ENCODE results near the gene FOXO6.

FOXO6 gene

GRCh38 chr1:41417335-41417682 is 56.1 kb downstream of the FOXO6 start:
- DNase-seq (ENCODE audit: extremely low spot score) = no peak
- CTCF ChIA-PET = interaction anchor here (0.7 to 9.6 kb wide), 42 partner anchors 9 to 1810 kb away, joined by 3 to 144 read pairs (median 5); partner anchors contain the start of gene FOXO6
- POLR2A ChIA-PET = no interaction called here
- TF ChIP-seq, protein P1, sequence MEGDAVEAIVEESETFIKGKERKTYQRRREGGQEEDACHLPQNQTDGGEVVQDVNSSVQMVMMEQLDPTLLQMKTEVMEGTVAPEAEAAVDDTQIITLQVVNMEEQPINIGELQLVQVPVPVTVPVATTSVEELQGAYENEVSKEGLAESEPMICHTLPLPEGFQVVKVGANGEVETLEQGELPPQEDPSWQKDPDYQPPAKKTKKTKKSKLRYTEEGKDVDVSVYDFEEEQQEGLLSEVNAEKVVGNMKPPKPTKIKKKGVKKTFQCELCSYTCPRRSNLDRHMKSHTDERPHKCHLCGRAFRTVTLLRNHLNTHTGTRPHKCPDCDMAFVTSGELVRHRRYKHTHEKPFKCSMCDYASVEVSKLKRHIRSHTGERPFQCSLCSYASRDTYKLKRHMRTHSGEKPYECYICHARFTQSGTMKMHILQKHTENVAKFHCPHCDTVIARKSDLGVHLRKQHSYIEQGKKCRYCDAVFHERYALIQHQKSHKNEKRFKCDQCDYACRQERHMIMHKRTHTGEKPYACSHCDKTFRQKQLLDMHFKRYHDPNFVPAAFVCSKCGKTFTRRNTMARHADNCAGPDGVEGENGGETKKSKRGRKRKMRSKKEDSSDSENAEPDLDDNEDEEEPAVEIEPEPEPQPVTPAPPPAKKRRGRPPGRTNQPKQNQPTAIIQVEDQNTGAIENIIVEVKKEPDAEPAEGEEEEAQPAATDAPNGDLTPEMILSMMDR (IDR thresholded peaks at IDR 0.05; ENCODE audit: control extremely low read depth, extremely low read depth, low read depth, missing control alignments) = no peak

- CTCF ChIA-PET = interaction anchor here (0.7 to 9.6 kb wide), 43 partner anchors 8 to 1809 kb away, joined by 3 to 144 read pairs (median 5); partner anchors contain the start of gene FOXO6
- TF ChIP-seq, protein P1 (IDR thresholded peaks at IDR 0.05; ENCODE audit: control extremely low read depth, extremely low read depth, low read depth, missing control alignments) = no peak
- POLR2A ChIA-PET = no interaction called here
- no peak for DNase-seq (ENCODE audit: extremely low spot score)
These were observed 56.5 kb downstream of the FOXO6 start for GRCh38 chr1:41417746-41418145.

- no peak for DNase-seq (ENCODE audit: extremely low spot score)
- TF ChIP-seq, protein P1 (IDR thresholded peaks at IDR 0.05; ENCODE audit: control extremely low read depth, extremely low read depth, low read depth, missing control alignments) = no peak
- ChIA-PET POLR2A (no interaction called here), CTCF (interaction anchor here (0.7 to 9.6 kb wide), 12 partner anchors 11 to 152 kb away, joined by 3 to 144 read pairs (median 12); no protein-coding TSS in a partner anchor)
These were observed 57.8 kb downstream of the FOXO6 start for GRCh38 chr1:41418857-41419583.

GRCh38 chr1:41419584-41420295 is 58.5 kb downstream of the FOXO6 start:
- TF ChIP-seq, protein P1 (IDR thresholded peaks at IDR 0.05; ENCODE audit: control extremely low read depth, extremely low read depth, low read depth, missing control alignments) = no peak
- no peak for DNase-seq (ENCODE audit: extremely low spot score)
- CTCF ChIA-PET = interaction anchor here (2.9 to 9.6 kb wide), 4 partner anchors 15 to 151 kb away, joined by 15 to 144 read pairs (median 56); no protein-coding TSS in a partner anchor
- POLR2A ChIA-PET = no interaction called here

DNA sequence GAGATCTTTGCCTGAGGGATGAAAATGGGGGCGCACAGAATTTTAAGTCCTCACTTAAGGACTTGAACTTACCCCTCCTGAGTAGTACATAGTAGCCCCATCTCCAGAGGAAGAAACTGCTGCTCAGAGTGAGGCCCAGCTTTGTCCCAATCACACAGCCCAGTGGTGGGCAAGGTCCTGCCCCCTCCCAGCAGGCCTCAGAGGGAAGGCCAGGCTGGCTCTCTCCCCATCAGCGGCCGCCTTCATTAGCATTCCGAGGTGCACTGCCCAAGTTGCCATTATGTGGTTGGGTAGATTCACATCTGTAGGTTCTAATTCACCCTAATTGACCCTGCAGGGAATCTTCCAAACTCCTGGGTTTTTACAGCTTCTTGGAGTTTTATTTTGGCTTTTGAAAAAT is 59.1 kb downstream of the FOXO6 start:
- no peak for DNase-seq (ENCODE audit: extremely low spot score)
- TF ChIP-seq, protein P1 (IDR thresholded peaks at IDR 0.05; ENCODE audit: control extremely low read depth, extremely low read depth, low read depth, missing control alignments) = no peak
- ChIA-PET CTCF (interaction anchor here (4.8 to 9.6 kb wide), 3 partner anchors 14 to 137 kb away, joined by 39 to 144 read pairs (median 72); no protein-coding TSS in a partner anchor), POLR2A (no interaction called here)

DNA sequence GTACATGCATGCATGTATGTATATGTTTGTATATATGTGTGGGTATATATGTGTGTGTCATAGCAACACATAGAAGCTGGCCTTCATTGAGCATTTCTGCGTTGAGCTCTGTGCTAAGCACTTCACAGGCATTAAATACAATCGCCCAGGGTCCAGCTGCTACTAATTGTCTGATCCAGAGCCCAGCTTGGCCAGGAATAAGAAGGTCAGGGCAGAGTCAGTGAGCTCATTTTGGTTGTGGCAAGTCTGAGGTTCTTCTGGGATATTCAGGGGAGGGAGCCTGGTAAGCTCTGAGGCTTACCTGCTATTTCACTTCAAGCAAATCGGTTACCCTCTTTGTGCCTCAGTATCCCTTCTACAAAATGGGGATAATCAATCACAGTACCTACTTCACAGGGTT is 59.6 kb downstream of the FOXO6 start:
- ChIA-PET POLR2A (no interaction called here), CTCF (interaction anchor here (4.8 to 9.6 kb wide), 3 partner anchors 14 to 137 kb away, joined by 39 to 144 read pairs (median 72); no protein-coding TSS in a partner anchor)
- TF ChIP-seq, protein P1 (IDR thresholded peaks at IDR 0.05; ENCODE audit: control extremely low read depth, extremely low read depth, low read depth, missing control alignments) = no peak
- no peak for DNase-seq (ENCODE audit: extremely low spot score)
